K562 (cell line): ENCODE measurements around the gene ZC3H6. TPM values are rescaled to one million over a fixed set of nuclear protein-coding genes. Genes with fewer than 3 reads are reported as not detected.

Source experiments
- C11orf30 ChIP-seq: fragments of 450-650 bp; IDR thresholded peaks from 2 replicates; pipeline ENCODE4 v1.6.1; 2016; ENCODE audit warnings: low read depth, mild to moderate bottlenecking
- CBFA2T3 ChIP-seq: fragments of 450-650 bp; IDR thresholded peaks from 2 replicates; pipeline ENCODE4 v1.6.1; 2017
- CHD7 ChIP-seq: fragments of 200-600 bp; sonication (generic); IDR thresholded peaks from one replicate; pipeline ENCODE4 v1.6.1; 2012; ENCODE audit warnings: mild to moderate bottlenecking, low read depth, low read length, inconsistent platforms
- DDX20 ChIP-seq: fragments of 450-650 bp; IDR thresholded peaks from 2 replicates; pipeline ENCODE4 v1.6.1; 2016; ENCODE audit warnings: missing genetic modification characterization, low read depth, mild to moderate bottlenecking, missing compliant biosample characterization, moderate library complexity
- GATAD2B ChIP-seq: fragments of 450-650 bp; IDR thresholded peaks from 2 replicates; pipeline ENCODE4 v1.6.1; 2017; ENCODE audit warnings: mild to moderate bottlenecking, borderline replicate concordance
- HEY1 ChIP-seq: fragments of 250-450 bp; sonication (Bioruptor Pico); IDR thresholded peaks from 2 replicates; pipeline ENCODE4 v1.5.0; 2020; ENCODE audit warnings: mild to moderate bottlenecking, moderate library complexity, borderline replicate concordance
- NFIX ChIP-seq: fragments of 250-450 bp; sonication (Bioruptor Pico); IDR thresholded peaks from 2 replicates; pipeline ENCODE4 v1.4.0; 2020; ENCODE audit warnings: low read depth, mild to moderate bottlenecking, moderate library complexity
- NR4A1 ChIP-seq, 2 experiments: fragments of 250-450 bp in 1 of 2; fragments of 450-650 bp in 1 of 2; sonication (Bioruptor Pico) in 1 of 2; IDR thresholded peaks; 2 replicates each; pipeline versions ENCODE4 v1.4.0 to v1.6.1; 2016 to 2020; ENCODE audit warnings: mild to moderate bottlenecking in 2 of 2, missing compliant biosample characterization in 1 of 2, missing genetic modification characterization in 1 of 2, moderate library complexity in 1 of 2
- RAD51 ChIP-seq: fragments of 450-650 bp; IDR thresholded peaks from 2 replicates; pipeline ENCODE4 v1.7.1; 2016; ENCODE audit warnings: low read depth, mild to moderate bottlenecking, borderline replicate concordance
- SMAD1 ChIP-seq: fragments of 150-350 bp; IDR thresholded peaks from 2 replicates; pipeline ENCODE4 v1.6.1; 2014; ENCODE audit warnings: low read length, low read depth; ENCODE audit not compliant: partially characterized antibody
- TEAD1 ChIP-seq, 2 experiments: fragments of 450-650 bp in 1 of 2; sonication (generic) in 1 of 2; formaldehyde crosslinking; IDR thresholded peaks; 2 replicates each; pipeline versions ENCODE4 v1.4.0 to v1.8.0; 2020 to 2022; ENCODE audit warnings: mild to moderate bottlenecking in 2 of 2, missing genetic modification reagents in 1 of 2
- TOE1 ChIP-seq, 2 experiments: fragments of 450-650 bp in 1 of 2; sonication (generic) in 1 of 2; formaldehyde crosslinking in 1 of 2; IDR thresholded peaks; 2 replicates each; pipeline versions ENCODE4 v1.7.1 to v1.8.0; 2016 to 2022; ENCODE audit warnings: borderline replicate concordance in 2 of 2, mild to moderate bottlenecking in 2 of 2, antibody characterized with exemption in 1 of 2, inconsistent platforms in 1 of 2, low read depth in 1 of 2, missing genetic modification reagents in 1 of 2, moderate library complexity in 1 of 2
- ZNF253 ChIP-seq: fragments of 250-450 bp; sonication (Bioruptor Pico); conservative IDR thresholded peaks from 2 replicates; pipeline ENCODE4 v1.6.1; 2021; ENCODE audit warnings: mild to moderate bottlenecking
- ZNF311 ChIP-seq: fragments of 250-450 bp; sonication (Bioruptor Pico); IDR thresholded peaks from 2 replicates; pipeline ENCODE4 v1.4.0; 2020; ENCODE audit warnings: mild to moderate bottlenecking, moderate library complexity
- ZNF699 ChIP-seq: fragments of 250-450 bp; sonication (Bioruptor Pico); IDR thresholded peaks from 2 replicates; pipeline ENCODE4 v1.8.0; 2021; ENCODE audit warnings: mild to moderate bottlenecking, moderate library complexity; ENCODE audit not compliant: insufficient replicate concordance
- ZNF764 ChIP-seq: fragments of 250-450 bp; sonication (Bioruptor Pico); IDR thresholded peaks from 2 replicates; pipeline ENCODE4 v1.4.0; 2020; ENCODE audit warnings: low read depth, mild to moderate bottlenecking, moderate library complexity
- polyA plus RNA-seq, 8 experiments: library from polyadenylated mRNA; depleted of rRNA in 4 of 8; stranded (reverse) in 5 of 8; unstranded in 3 of 8; fragments of >200 nt; fragmentation: Nextera tagmentation in 2 of 8; fragmentation: Illumina TruSeq in 1 of 8; extraction: Ambion mirVana in 2 of 8; extraction: Trizol in 1 of 8; gene quantifications; 2 replicates each; pipeline versions ENCODE4 v1.2.1 to v1.2.3, GENCODE V29; 2011 to 2014; ENCODE audit warnings: inconsistent platforms in 1 of 8, missing spikeins in 1 of 8
- total RNA-seq, 7 experiments: library from RNA; depleted of rRNA in 6 of 7; stranded (reverse); fragments of >200 nt in 6 of 7; fragmentation: Illumina TruSeq in 2 of 7; extraction: Trizol in 2 of 7; gene quantifications; 2 replicates each; pipeline versions ENCODE4 v1.2.1 to v1.2.3, GENCODE V29; 2011 to 2021; ENCODE audit warnings: low replicate concordance in 1 of 7

Gene ZC3H6
- total and polyA plus RNA-seq, 9 of the 15 experiments (the other 6 are each of a cell fraction or from before 2014, with no cell fraction given), result 0.45 to 1.9 (median 1.5) TPM

GRCh38 chr2:112275887-112276773 lies 733 bp downstream of the ZC3H6 start (continued):
- TF ChIP-seq C11orf30 (no peak), CBFA2T3 (no peak), TEAD1 (CRISPR knock-in tag; IDR thresholded peaks at IDR 0.05) (no peak), HEY1 (CRISPR knock-in tag) (no peak), NFIX (no peak), CHD7 (no peak), RAD51 (no peak), ZNF253 (CRISPR knock-in tag) (no peak), TOE1 (IDR thresholded peaks at IDR 0.05; ENCODE audit: borderline replicate concordance) (no peak), TOE1 (CRISPR knock-in tag; IDR thresholded peaks at IDR 0.05; ENCODE audit: borderline replicate concordance, low read depth) (no peak), ZNF311 (no peak), SMAD1 (peak; percentile 55), DDX20 (tag) (no peak), NR4A1 (CRISPR knock-in tag; IDR thresholded peaks at IDR 0.05) (no peak), NR4A1 (tag; IDR thresholded peaks at IDR 0.05) (no peak), ZNF699 (CRISPR knock-in tag) (no peak), GATAD2B (peak; percentile 85), ZNF764 (CRISPR knock-in tag) (no peak)
